H1 (cell line): ENCODE results near the gene FOXP2. TPM values are rescaled to one million over a fixed set of nuclear protein-coding genes. Genes with fewer than 3 reads are reported as not detected.

Source experiments
- CTCF ChIA-PET: fragments of 300-600 bp; sonication (Branson Sonifier 250); formaldehyde crosslinking; loops from one replicate; lab custom pipeline; 2021; ENCODE audit not compliant: partially characterized antibody; lab: Charles Lee
- POLR2A ChIA-PET: fragments of 300-600 bp; sonication (Branson Sonifier 250); formaldehyde crosslinking; loops from one replicate; lab custom pipeline; 2021; ENCODE audit warnings: inconsistent platforms; ENCODE audit not compliant: partially characterized antibody; lab: Charles Lee
- DNase-seq, 2 experiments: peaks; one replicate each; pipeline versions ENCODE4 v3.0.0 to v3.0.0-alpha.2; 2010 to 2022; ENCODE audit warnings: low spot score in 2 of 2, low read depth in 1 of 2, mixed read lengths in 1 of 2
- FAIRE-seq: peaks from 2 replicates; lab custom pipeline; 2011; peaks lifted over from hg19 to GRCh38; lab: Jason Lieb, UNC
- H2AFZ ChIP-seq: 2 replicates; pipeline ENCODE4 v1.8.1; 2012; ENCODE audit warnings: low read length, inconsistent platforms
- H2AK5ac ChIP-seq: 2 replicates; pipeline ENCODE4 v1.6.1; 2013; ENCODE audit warnings: low read depth, low read length
- H2BK120ac ChIP-seq: replicated peaks from 2 replicates; pipeline ENCODE3; 2013; ENCODE audit warnings: low read depth, low read length, inconsistent platforms
- H2BK12ac ChIP-seq: 2 replicates; pipeline ENCODE4 v1.6.1; 2013; ENCODE audit warnings: low read depth, low read length
- H2BK15ac ChIP-seq: 2 replicates; pipeline ENCODE4 v1.6.1; 2013; ENCODE audit warnings: low read length
- H2BK20ac ChIP-seq: 2 replicates; pipeline ENCODE4 v1.6.1; 2013; ENCODE audit warnings: low read length
- H2BK5ac ChIP-seq: 2 replicates; pipeline ENCODE4 v1.6.1; 2013; ENCODE audit warnings: low read depth, low read length
- H3K14ac ChIP-seq: 2 replicates; pipeline ENCODE4 v1.6.1; 2013; ENCODE audit warnings: inconsistent platforms; ENCODE audit not compliant: insufficient read length
- H3K18ac ChIP-seq: 2 replicates; pipeline ENCODE4 v1.6.1; 2013; ENCODE audit warnings: low read length; ENCODE audit errors: extremely low read depth
- H3K23ac ChIP-seq: 2 replicates; pipeline ENCODE4 v1.6.1; 2013; ENCODE audit warnings: inconsistent platforms; ENCODE audit not compliant: insufficient read length
- H3K23me2 ChIP-seq: 2 replicates; pipeline ENCODE4 v1.6.1; 2013; ENCODE audit warnings: low read depth, low read length
- H3K27ac ChIP-seq: 2 replicates; pipeline ENCODE4 v1.6.1; 2011; ENCODE audit warnings: low read depth, low read length, inconsistent platforms
- H3K27me3 ChIP-seq, 4 experiments: replicated peaks in 1 of 4; 1 replicate in 1 of 4; 2 replicates in 3 of 4; pipeline versions ENCODE4 v1.6.1 to v1.8.1; 2011 to 2013; ENCODE audit warnings: low read length in 3 of 4, mild to moderate bottlenecking in 3 of 4, inconsistent platforms in 2 of 4, mixed read lengths in 2 of 4, moderate library complexity in 1 of 4; ENCODE audit not compliant: control insufficient read depth in 3 of 4, insufficient read depth in 3 of 4; ENCODE audit errors: extremely low read depth in 1 of 4
- H3K36me3 ChIP-seq, 4 experiments: 2 replicates each; pipeline versions ENCODE4 v1.6.1 to v1.8.1; 2011 to 2013; ENCODE audit warnings: mild to moderate bottlenecking in 4 of 4, low read length in 3 of 4, moderate library complexity in 2 of 4, control low read depth in 1 of 4, inconsistent platforms in 1 of 4; ENCODE audit not compliant: insufficient read depth in 4 of 4, control insufficient read depth in 2 of 4
- H3K4ac ChIP-seq: replicated peaks from 2 replicates; pipeline ENCODE3; 2013; ENCODE audit warnings: low read length, low read depth, mixed read lengths, inconsistent platforms; ENCODE audit not compliant: insufficient read length
- H3K4me1 ChIP-seq, 4 experiments: replicated peaks in 1 of 4; 1 replicate in 1 of 4; 2 replicates in 3 of 4; pipeline versions ENCODE4 v1.6.1 to v1.8.1; 2011 to 2013; ENCODE audit warnings: low read length in 3 of 4, inconsistent platforms in 2 of 4, mixed read lengths in 1 of 4; ENCODE audit not compliant: insufficient read depth in 4 of 4, control insufficient read depth in 3 of 4
- H3K4me2 ChIP-seq, 2 experiments: 2 replicates each; pipeline versions ENCODE4 v1.6.1 to v1.8.1; 2011 to 2013; ENCODE audit warnings: low read depth in 2 of 2, low read length in 2 of 2, control low read depth in 1 of 2, inconsistent platforms in 1 of 2, mild to moderate bottlenecking in 1 of 2; ENCODE audit not compliant: insufficient read depth in 1 of 2
- H3K4me3 ChIP-seq, 4 experiments: fragments of 200-600, 300-600 bp in 1 of 4; sonication (generic), shearing (Covaris generic), sonication (Bioruptor Twin) in 1 of 4; 2 replicates each; pipeline versions ENCODE4 v1.5.1 to v1.8.1; 2011 to 2016; ENCODE audit warnings: low read length in 4 of 4, low read depth in 3 of 4, control low read depth in 2 of 4, inconsistent platforms in 2 of 4, mild to moderate bottlenecking in 2 of 4, mixed read lengths in 1 of 4, moderate library complexity in 1 of 4; ENCODE audit not compliant: insufficient read depth in 2 of 4; ENCODE audit errors: extremely low read depth in 1 of 4
- H3K56ac ChIP-seq: replicated peaks from 2 replicates; pipeline ENCODE3; 2013; ENCODE audit warnings: low read depth, mild to moderate bottlenecking, mixed read lengths, low read length, inconsistent platforms; ENCODE audit not compliant: insufficient read length
- H3K79me1 ChIP-seq: 2 replicates; pipeline ENCODE4 v1.6.1; 2013; ENCODE audit warnings: low read depth, low read length, control low read depth
- H3K79me2 ChIP-seq, 2 experiments: 2 replicates each; pipeline versions ENCODE4 v1.6.1 to v1.8.1; 2012 to 2013; ENCODE audit warnings: low read length in 2 of 2, mild to moderate bottlenecking in 2 of 2, inconsistent platforms in 1 of 2; ENCODE audit not compliant: insufficient read depth in 2 of 2, control insufficient read depth in 1 of 2
- H3K9ac ChIP-seq, 4 experiments: replicated peaks in 1 of 4; 1 replicate in 1 of 4; 2 replicates in 3 of 4; pipeline versions ENCODE4 v1.6.1 to v1.8.1; 2011 to 2013; ENCODE audit warnings: low read depth in 3 of 4, low read length in 3 of 4, control low read depth in 2 of 4, mild to moderate bottlenecking in 2 of 4, moderate library complexity in 2 of 4, inconsistent platforms in 1 of 4; ENCODE audit errors: extremely low read depth in 1 of 4
- H3K9me3 ChIP-seq, 2 experiments: 2 replicates each; pipeline versions ENCODE4 v1.6.1 to v1.8.1; 2012 to 2013; ENCODE audit warnings: mild to moderate bottlenecking in 2 of 2, moderate library complexity in 2 of 2, control low read depth in 1 of 2, inconsistent platforms in 1 of 2, low read depth in 1 of 2, low read length in 1 of 2, mixed read lengths in 1 of 2; ENCODE audit not compliant: insufficient read depth in 2 of 2
- H4K20me1 ChIP-seq, 2 experiments: replicated peaks in 1 of 2; 2 replicates each; pipeline versions ENCODE3 to v1.8.1; 2011 to 2013; ENCODE audit warnings: inconsistent platforms in 2 of 2, low read length in 2 of 2, mild to moderate bottlenecking in 1 of 2; ENCODE audit not compliant: insufficient read depth in 2 of 2, control insufficient read depth in 1 of 2
- H4K5ac ChIP-seq: 2 replicates; pipeline ENCODE4 v1.6.1; 2013; ENCODE audit warnings: low read length, low read depth, mixed read lengths, inconsistent platforms; ENCODE audit not compliant: insufficient read length
- H4K8ac ChIP-seq: 2 replicates; pipeline ENCODE4 v1.8.0; 2013; ENCODE audit warnings: mild to moderate bottlenecking, moderate library complexity, low read length, inconsistent platforms; ENCODE audit not compliant: insufficient read depth; ENCODE audit errors: extremely low read depth
- H4K91ac ChIP-seq: replicated peaks from 2 replicates; pipeline ENCODE3; 2013; ENCODE audit warnings: low read length, mixed read lengths, inconsistent platforms; ENCODE audit not compliant: insufficient read length
- BCL11A ChIP-seq, 2 experiments: IDR thresholded peaks; one replicate each; pipeline ENCODE4 v1.6.1; 2011; ENCODE audit warnings: low read depth in 2 of 2, low read length in 2 of 2, mild to moderate bottlenecking in 2 of 2
- BRCA1 ChIP-seq: IDR thresholded peaks from 2 replicates; pipeline ENCODE4 v1.6.1; 2012; ENCODE audit warnings: low read depth, low read length, improper control_type of control experiment
- CEBPB ChIP-seq: IDR thresholded peaks from 2 replicates; pipeline ENCODE4 v1.6.1; 2012; ENCODE audit warnings: low read depth, low read length
- KDM1A ChIP-seq: fragments of 200-600, 300-600 bp; sonication (generic); IDR thresholded peaks from 2 replicates; pipeline ENCODE4 v1.7.1; 2016; ENCODE audit warnings: mild to moderate bottlenecking, low read length, borderline replicate concordance
- KDM5A ChIP-seq: fragments of 200-600 bp; IDR thresholded peaks from 2 replicates; pipeline ENCODE4 v1.7.1; 2012; ENCODE audit warnings: mild to moderate bottlenecking, low read length, inconsistent platforms, mixed read lengths
- WGBS, 2 experiments: shearing (Covaris generic) in 1 of 2; methylation state at CpG; one replicate each; pipeline versions ENCODE4 v1.1.6 to v1.1.7; 2013 to 2015; ENCODE audit warnings: low lambda C conversion rate in 2 of 2, mixed read lengths in 2 of 2, inconsistent platforms in 1 of 2, low coverage in 1 of 2, missing lambda C conversion rate in 1 of 2; ENCODE audit not compliant: insufficient replicate concordance in 2 of 2, insufficient coverage in 1 of 2, insufficient read length in 1 of 2; ENCODE audit errors: extremely low coverage in 1 of 2, missing lambda C conversion rate in 1 of 2; 5-methylcytosine and 5-hydroxymethylcytosine counted together
- polyA plus RNA-seq, 7 experiments: library from polyadenylated mRNA; depleted of rRNA in 3 of 7; stranded (reverse) in 5 of 7; unstranded in 2 of 7; fragments of >200 nt in 5 of 7; fragments of 200-250 nt in 2 of 7; gene quantifications; 1 replicate in 5 of 7; 2 replicates in 1 of 7; 4 replicates in 1 of 7; pipeline versions ENCODE4 v1.2.1 to v1.2.3, GENCODE V29; 2011 to 2013; ENCODE audit warnings: missing spikeins in 2 of 7, mixed read lengths in 2 of 7
- total RNA-seq: library from RNA; stranded (reverse); fragmentation: NEBNext Ultra II Directional; extraction: Animal tissue kit (Norgen Biotek cat#: 25700); gene quantifications from 2 replicates; pipeline ENCODE4 v1.2.1, GENCODE V29; 2021

FOXP2 gene
- total and polyA plus RNA-seq, 2 of the 8 experiments (the other 6 are each of a cell fraction or from before 2014, with no cell fraction given) = 0.09 to 0.43 TPM

- Histone ChIP-seq H4K5ac (no peak overlapping the region), H3K9ac (no peak overlapping the region), H4K20me1 (no peaks in the 10 kb centered on the region), H3K27me3 (no peaks in the 10 kb centered on the region), H3K23ac (no peak overlapping the region), H3K14ac (no peak overlapping the region), H3K27ac (no peak overlapping the region), H4K91ac (no peak overlapping the region), H3K23me2 (no peaks in the 10 kb centered on the region), H3K18ac (no peak overlapping the region)
- no peak for DNase-seq
- no peak for TF ChIP-seq KDM5A
- TF ChIP-seq BCL11A (IDR thresholded peaks at IDR 0.05; ENCODE audit: low read depth in 2 of 2, low read length in 2 of 2) = no peak
- no peak for TF ChIP-seq KDM1A
- no peak for TF ChIP-seq BRCA1
- peak; percentile 78 for TF ChIP-seq CEBPB
- TF ChIP-seq, all 59 proteins: peak for 1
- Histone ChIP-seq H3K56ac (no peak overlapping the region), H3K9me3 (no peaks in the 10 kb centered on the region), H3K4me1 (no peaks in the 10 kb centered on the region), H3K79me1 (no peaks in the 10 kb centered on the region), H4K8ac (no peak overlapping the region), H3K4ac (no peak overlapping the region), H3K79me2 (no peaks in the 10 kb centered on the region), H2BK5ac (no peak overlapping the region), H2BK120ac (no peak overlapping the region), H2AFZ (no peak overlapping the region), H3K4me3 (no peak overlapping the region), H3K36me3 (no peaks in the 10 kb centered on the region), H2BK15ac (no peak overlapping the region), H3K4me2 (no peak overlapping the region), H2BK12ac (no peak overlapping the region), H2BK20ac (no peak overlapping the region), H2AK5ac (no peak overlapping the region)
- ChIA-PET CTCF (interaction anchor here (0.6 to 0.9 kb wide), 4 partner anchors 8 to 356 kb away, joined by 3 to 4 read pairs (median 3); no protein-coding TSS in a partner anchor), POLR2A (no interaction called here)
- FAIRE-seq = no peak
- 96% methylated on average over 5 of the region's 5 CpGs; no CpG with 5 or more reads in 1 of the 2 experiments for WGBS, 2 experiments
These were observed 42.0 kb upstream of the FOXP2 start for GRCh38 chr7:114372619-114373018.
